ENCODE results near the gene AQP6.
A peak's percentile ranks its signal among the peaks of the same experiment; 100 is the strongest.

The AQP6 gene

DNA sequence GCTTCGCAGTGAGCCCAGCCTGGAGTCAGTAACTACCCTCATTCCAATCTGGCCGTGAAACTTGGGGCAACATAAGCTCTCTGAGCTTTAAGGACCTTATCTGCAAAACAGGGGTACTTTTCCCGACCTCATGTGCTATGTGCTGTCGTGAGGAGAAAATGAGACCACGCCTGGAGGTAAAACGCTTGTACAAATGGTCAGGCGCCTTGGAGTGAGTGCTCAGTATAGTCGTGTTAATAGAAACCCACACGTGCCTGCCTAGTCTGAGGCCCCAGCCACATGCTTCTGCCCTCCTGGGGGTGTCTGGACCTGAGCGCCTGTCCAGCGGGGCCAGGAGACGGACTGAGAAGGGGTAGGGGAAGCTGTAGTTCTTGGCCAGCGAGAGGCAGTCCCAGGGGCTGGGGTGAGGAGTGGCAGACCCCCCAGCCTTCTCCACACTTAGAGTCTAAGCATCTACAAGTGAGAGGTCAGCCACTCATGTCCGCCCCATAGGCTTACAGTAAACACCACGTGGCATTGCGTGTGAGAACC, 6.2 kb upstream of the AQP6 start:
- Histone ChIP-seq H3K36me3 (ENCODE audit: insufficient read depth, low read length) (no peaks in the 10 kb centered on the region), H3K27me3 (ENCODE audit: insufficient read depth, low read length) (peaks cover 19% of the 10 kb centered on the region), H3K4me3 (ENCODE audit: low read length) (no peak overlapping the region), H3K9me3 (ENCODE audit: low read length) (no peaks in the 10 kb centered on the region), H2AFZ (ENCODE audit: low read depth, low read length) (no peak overlapping the region), H3K4me1 (ENCODE audit: insufficient read depth, low read length) (peaks cover 3% of the 10 kb centered on the region)

DNA sequence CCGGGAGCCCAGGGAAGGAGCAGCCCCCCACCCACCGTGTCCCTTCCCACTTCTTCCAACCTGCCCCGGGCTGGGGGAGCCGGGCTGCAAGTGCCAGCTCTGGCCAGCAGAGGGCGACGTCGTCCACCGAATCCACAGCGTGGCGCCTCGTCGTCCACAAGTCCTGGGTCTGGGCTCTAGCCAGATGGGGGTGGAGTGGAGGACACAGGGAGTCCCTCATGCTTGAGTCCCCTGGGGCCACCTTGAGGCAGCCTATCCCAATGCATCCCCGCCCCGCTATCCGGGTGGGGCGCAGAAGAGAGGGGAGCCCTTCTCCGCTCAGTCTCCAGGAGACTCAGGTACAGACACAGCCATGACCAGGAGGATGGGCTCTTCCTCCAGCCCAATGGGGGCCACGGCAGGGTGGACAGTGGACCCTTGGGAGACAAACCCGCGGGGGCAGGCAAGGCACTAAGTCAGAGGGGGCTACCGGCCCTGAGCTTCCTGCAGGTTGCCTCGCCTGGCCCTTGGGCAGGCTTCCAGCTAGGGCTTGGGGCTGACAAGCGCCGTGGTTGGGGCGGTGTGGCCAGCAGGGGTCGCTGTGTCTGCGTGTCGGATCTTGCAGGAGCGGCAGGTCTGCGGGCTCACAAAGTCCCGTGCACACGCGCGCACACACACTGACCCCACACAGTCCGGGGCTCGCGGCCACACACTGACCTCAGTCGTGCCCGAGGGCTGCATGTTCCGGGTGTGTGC, 5.5 kb upstream of the AQP6 start:
- peak overlapping the region; percentile 66 for H2AFZ ChIP-seq (ENCODE audit: low read depth, low read length)
- no peaks in the 10 kb centered on the region for H3K9me3 ChIP-seq (ENCODE audit: low read length)
- H3K27me3 ChIP-seq (ENCODE audit: insufficient read depth, low read length): peaks cover 19% of the 10 kb centered on the region
- peak overlapping the region; percentile 2 for H3K4me3 ChIP-seq (ENCODE audit: low read length)
- H3K36me3 ChIP-seq (ENCODE audit: insufficient read depth, low read length): no peaks in the 10 kb centered on the region
- H3K4me1 ChIP-seq (ENCODE audit: insufficient read depth, low read length): peaks cover 3% of the 10 kb centered on the region

DNA sequence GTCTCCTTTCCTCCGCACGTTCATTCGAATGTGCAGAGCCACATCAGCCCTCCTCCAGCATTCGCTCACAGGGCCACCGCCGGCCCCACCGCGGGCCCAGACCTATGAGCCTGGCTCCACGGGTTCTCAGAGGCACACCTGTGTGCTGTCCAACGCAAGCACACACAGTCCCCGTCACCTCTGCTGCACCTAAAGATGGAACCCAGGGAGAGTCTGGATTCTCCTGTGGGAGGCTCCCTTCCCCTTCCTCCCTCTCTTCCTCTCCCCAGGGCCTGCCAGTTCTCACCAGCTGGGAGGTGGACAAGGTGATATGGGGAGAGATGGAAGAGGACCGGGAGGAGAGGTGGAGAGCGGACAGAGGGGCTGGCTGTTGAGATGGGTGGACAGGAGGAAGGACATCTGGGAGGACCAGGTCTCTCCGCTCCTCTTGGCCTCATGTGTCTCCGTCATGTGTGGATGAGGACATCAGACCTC, 4.9 kb upstream of the AQP6 start:
- Histone ChIP-seq H3K4me1 (ENCODE audit: insufficient read depth, low read length) (peaks cover 3% of the 10 kb centered on the region), H2AFZ (ENCODE audit: low read depth, low read length) (peak overlapping the region; percentile 39), H3K4me3 (ENCODE audit: low read length) (no peak overlapping the region), H3K9me3 (ENCODE audit: low read length) (no peaks in the 10 kb centered on the region), H3K36me3 (ENCODE audit: insufficient read depth, low read length) (no peaks in the 10 kb centered on the region), H3K27me3 (ENCODE audit: insufficient read depth, low read length) (peaks cover 19% of the 10 kb centered on the region)

DNA sequence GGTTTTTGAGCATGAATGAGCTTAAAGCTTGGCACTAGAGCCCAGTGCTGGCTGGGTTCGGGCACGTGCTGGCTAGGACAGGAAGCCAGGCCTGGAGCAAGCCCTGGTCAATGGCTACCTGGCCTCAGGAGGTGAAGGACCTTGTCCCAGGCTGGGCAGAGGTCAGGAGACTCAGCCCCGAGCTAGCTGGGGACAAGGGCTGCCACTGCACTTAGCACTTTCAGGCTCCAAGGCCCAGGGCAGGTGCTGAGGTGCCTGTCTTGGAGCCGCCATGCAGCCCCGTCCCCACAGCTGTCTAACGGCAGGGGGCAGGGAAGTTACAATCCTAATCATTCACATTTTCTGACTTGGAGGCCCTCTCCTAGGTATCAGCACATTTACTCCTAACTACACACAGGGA, 4.3 kb upstream of the AQP6 start:
- no peaks in the 10 kb centered on the region for H3K9me3 ChIP-seq (ENCODE audit: low read length)
- H2AFZ ChIP-seq (ENCODE audit: low read depth, low read length): no peak overlapping the region
- peaks cover 3% of the 10 kb centered on the region for H3K4me1 ChIP-seq (ENCODE audit: insufficient read depth, low read length)
- H3K27me3 ChIP-seq (ENCODE audit: insufficient read depth, low read length): peaks cover 19% of the 10 kb centered on the region
- no peaks in the 10 kb centered on the region for H3K36me3 ChIP-seq (ENCODE audit: insufficient read depth, low read length)
- H3K4me3 ChIP-seq (ENCODE audit: low read length): no peak overlapping the region

DNA sequence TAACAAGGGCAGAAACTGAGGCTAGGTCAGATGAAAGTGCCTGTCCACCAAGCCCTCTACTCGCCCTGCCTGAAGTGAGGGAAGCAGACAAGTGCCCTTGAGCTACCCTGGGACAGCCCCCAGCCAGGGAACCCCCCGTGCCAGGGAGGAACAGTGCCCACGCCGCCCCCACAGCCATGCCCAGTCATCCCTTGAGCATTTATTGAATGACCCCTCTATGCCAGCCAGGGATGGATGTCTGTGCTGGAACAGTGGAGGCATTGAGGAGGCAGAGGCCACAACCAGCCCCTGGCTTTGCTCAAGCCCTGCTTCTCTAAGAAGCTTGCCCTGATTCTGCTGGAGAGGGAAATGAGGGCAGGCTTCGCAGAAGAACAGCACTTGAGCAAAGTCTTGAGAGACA, 3.7 kb upstream of the AQP6 start:
- Histone ChIP-seq H2AFZ (ENCODE audit: low read depth, low read length) (no peak overlapping the region), H3K9me3 (ENCODE audit: low read length) (no peaks in the 10 kb centered on the region), H3K27me3 (ENCODE audit: insufficient read depth, low read length) (peaks cover 19% of the 10 kb centered on the region), H3K36me3 (ENCODE audit: insufficient read depth, low read length) (no peaks in the 10 kb centered on the region), H3K4me3 (ENCODE audit: low read length) (no peak overlapping the region), H3K4me1 (ENCODE audit: insufficient read depth, low read length) (peaks cover 3% of the 10 kb centered on the region)

DNA sequence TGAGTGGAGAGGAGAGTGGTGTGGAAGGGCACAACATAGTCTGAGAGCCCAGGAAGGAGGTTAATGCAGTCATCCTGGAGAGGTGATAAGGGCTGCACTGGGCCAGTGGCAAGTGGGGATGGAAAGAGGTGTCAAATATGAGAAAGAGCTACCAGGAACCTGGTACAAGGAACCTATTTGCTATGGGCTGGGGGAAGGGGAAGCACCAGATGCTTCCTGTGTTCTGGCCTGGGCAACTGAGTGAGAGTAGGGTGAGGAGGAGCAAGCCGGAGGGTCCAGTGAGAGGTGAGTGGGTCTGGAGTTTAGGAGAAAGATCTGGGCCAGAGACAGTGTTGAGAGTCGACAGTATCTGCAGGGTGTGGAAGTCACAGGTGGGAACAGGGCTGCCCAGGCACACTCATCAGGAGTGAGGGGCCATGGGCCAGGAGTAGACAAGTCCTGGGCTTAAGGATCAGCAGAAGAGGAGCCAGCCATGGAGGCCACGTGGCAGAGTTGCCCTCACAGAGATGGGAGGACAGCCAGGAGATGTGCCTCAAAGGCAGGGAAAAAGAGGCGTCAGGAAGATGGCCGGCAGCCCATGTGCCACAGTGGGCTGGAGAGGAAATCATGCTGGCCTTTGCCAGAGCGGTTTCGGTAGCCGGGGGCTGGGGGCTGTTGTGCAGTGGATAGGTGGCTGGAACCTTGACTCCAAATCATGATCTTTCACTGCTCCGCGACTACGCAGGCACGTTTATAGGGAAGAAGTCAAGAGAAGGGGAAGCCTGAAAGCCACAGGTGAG, 2.9 kb upstream of the AQP6 start:
- Histone ChIP-seq H3K9me3 (ENCODE audit: low read length) (no peaks in the 10 kb centered on the region), H3K4me1 (ENCODE audit: insufficient read depth, low read length) (peaks cover 3% of the 10 kb centered on the region), H3K27me3 (ENCODE audit: insufficient read depth, low read length) (peaks cover 19% of the 10 kb centered on the region), H3K4me3 (ENCODE audit: low read length) (no peak overlapping the region), H3K36me3 (ENCODE audit: insufficient read depth, low read length) (no peaks in the 10 kb centered on the region), H2AFZ (ENCODE audit: low read depth, low read length) (no peak overlapping the region)

DNA sequence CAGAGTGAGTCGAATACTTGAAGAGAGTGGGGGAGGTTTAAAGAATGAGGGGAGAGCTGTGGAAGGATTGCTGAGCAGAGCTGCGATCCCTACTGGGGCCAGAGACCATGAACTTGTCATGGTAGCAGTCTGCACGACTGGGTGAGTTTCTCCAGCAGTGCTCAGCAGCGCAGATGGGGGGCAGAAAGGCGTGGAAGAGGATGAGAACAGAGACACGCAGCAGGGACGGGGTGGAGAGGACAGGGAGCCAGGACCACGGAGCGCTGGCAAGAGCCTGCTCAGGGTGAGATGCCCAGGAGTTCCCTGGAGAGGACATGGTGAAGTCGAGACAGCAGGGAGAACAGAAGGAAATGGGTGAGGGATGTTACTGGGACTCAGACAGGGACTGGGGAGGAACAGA, 2.1 kb upstream of the AQP6 start:
- H3K4me1 ChIP-seq (ENCODE audit: insufficient read depth, low read length): peaks cover 3% of the 10 kb centered on the region
- H3K36me3 ChIP-seq (ENCODE audit: insufficient read depth, low read length): no peaks in the 10 kb centered on the region
- H3K4me3 ChIP-seq (ENCODE audit: low read length): no peak overlapping the region
- H3K9me3 ChIP-seq (ENCODE audit: low read length): no peaks in the 10 kb centered on the region
- H2AFZ ChIP-seq (ENCODE audit: low read depth, low read length): no peak overlapping the region
- H3K27me3 ChIP-seq (ENCODE audit: insufficient read depth, low read length): peaks cover 19% of the 10 kb centered on the region

DNA sequence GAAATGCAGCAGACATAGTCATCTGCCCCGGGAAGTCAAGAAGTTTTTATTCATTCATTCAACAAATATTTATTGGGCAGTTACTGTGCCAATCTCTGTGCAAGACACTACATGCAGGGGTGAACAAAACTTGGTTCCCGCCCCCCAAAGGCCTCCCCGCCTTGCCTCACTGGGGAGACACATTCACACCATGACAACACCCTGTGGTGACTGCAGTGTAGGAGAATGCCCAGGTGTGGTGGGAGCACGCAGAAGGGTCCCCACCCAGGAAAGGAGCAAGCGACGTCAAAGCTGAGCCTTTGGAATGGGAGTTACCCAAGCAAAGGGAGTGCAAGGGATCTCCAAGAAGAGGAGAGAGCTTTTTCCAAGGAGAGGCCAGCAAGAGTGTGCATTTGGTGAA, 1.6 kb upstream of the AQP6 start:
- Histone ChIP-seq H3K4me3 (ENCODE audit: low read length) (no peak overlapping the region), H3K4me1 (ENCODE audit: insufficient read depth, low read length) (peaks cover 3% of the 10 kb centered on the region), H3K36me3 (ENCODE audit: insufficient read depth, low read length) (no peaks in the 10 kb centered on the region), H3K9me3 (ENCODE audit: low read length) (no peaks in the 10 kb centered on the region), H3K27me3 (ENCODE audit: insufficient read depth, low read length) (peaks cover 17% of the 10 kb centered on the region), H2AFZ (ENCODE audit: low read depth, low read length) (no peak overlapping the region)

DNA sequence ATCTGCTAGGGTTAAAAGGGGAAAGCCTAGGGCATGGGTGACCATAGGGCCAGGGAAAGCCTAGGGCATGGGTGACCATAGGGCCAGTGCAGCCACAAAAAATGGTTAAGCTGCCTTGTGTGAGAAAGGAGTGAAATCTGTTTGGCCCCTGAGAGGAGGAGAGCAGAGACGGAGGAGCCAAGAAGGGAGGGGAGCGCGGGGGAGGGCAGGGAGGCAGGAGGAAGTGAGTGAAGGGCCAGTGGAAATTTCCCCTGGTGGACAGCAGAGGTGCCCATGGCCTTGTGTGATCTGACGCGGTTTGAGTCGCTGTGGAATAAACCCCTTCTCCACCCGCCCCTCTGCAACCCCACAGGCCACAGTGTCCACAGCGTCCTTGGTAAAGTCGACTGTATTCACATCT, 618 bp upstream of the AQP6 start:
- H3K36me3 ChIP-seq (ENCODE audit: insufficient read depth, low read length): no peaks in the 10 kb centered on the region
- no peaks in the 10 kb centered on the region for H3K9me3 ChIP-seq (ENCODE audit: low read length)
- H3K27me3 ChIP-seq (ENCODE audit: insufficient read depth, low read length): peaks cover 17% of the 10 kb centered on the region
- no peak overlapping the region for H2AFZ ChIP-seq (ENCODE audit: low read depth, low read length)
- no peak overlapping the region for H3K4me3 ChIP-seq (ENCODE audit: low read length)
- H3K4me1 ChIP-seq (ENCODE audit: insufficient read depth, low read length): peaks cover 3% of the 10 kb centered on the region

DNA sequence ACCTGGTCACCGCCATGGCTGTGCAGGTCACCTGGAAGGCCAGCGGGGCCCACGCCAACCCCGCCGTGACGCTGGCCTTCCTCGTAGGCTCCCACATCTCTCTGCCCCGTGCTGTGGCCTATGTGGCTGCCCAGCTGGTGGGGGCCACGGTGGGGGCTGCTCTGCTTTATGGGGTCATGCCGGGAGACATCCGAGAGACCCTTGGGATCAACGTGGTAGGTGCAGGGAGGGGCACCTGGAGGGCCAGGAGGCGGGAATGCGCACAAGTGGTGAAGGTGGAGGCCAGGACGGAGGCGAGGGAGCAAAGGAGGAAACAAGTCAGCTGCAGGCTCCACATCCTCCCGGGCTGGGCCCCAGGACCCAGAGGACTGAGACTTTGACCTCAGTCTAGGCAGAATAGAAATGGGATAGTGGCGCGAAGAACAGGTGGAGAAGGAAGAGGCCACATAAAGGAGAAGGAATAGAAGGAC, 649 bp downstream of the AQP6 start:
- H3K9me3 ChIP-seq (ENCODE audit: low read length): no peaks in the 10 kb centered on the region
- H3K4me1 ChIP-seq (ENCODE audit: insufficient read depth, low read length): no peaks in the 10 kb centered on the region
- no peak overlapping the region for H3K4me3 ChIP-seq (ENCODE audit: low read length)
- peaks cover 17% of the 10 kb centered on the region for H3K27me3 ChIP-seq (ENCODE audit: insufficient read depth, low read length)
- no peaks in the 10 kb centered on the region for H3K36me3 ChIP-seq (ENCODE audit: insufficient read depth, low read length)
- no peak overlapping the region for H2AFZ ChIP-seq (ENCODE audit: low read depth, low read length)

DNA sequence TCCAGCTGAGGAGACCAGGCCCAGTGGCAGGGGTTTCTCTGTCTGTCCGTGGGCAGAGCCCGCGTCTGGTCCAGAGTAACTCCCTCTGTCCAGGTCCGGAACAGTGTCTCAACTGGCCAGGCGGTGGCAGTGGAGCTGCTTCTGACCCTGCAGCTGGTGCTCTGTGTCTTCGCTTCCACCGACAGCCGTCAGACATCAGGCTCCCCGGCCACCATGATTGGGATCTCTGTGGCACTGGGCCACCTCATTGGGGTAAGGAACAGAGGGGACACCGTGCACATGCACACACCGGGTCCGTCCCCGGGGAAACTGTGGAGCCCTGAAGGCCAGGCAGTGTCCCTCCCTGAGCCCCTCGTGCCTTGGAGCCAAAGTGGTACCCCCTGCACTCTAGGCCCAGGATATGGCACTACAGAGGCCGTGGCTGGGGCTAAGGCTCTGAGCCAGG, 1.5 kb downstream of the AQP6 start:
- H2AFZ ChIP-seq (ENCODE audit: low read depth, low read length): no peak overlapping the region
- no peaks in the 10 kb centered on the region for H3K4me1 ChIP-seq (ENCODE audit: insufficient read depth, low read length)
- no peaks in the 10 kb centered on the region for H3K36me3 ChIP-seq (ENCODE audit: insufficient read depth, low read length)
- no peak overlapping the region for H3K4me3 ChIP-seq (ENCODE audit: low read length)
- H3K9me3 ChIP-seq (ENCODE audit: low read length): no peaks in the 10 kb centered on the region
- peaks cover 17% of the 10 kb centered on the region for H3K27me3 ChIP-seq (ENCODE audit: insufficient read depth, low read length)

DNA sequence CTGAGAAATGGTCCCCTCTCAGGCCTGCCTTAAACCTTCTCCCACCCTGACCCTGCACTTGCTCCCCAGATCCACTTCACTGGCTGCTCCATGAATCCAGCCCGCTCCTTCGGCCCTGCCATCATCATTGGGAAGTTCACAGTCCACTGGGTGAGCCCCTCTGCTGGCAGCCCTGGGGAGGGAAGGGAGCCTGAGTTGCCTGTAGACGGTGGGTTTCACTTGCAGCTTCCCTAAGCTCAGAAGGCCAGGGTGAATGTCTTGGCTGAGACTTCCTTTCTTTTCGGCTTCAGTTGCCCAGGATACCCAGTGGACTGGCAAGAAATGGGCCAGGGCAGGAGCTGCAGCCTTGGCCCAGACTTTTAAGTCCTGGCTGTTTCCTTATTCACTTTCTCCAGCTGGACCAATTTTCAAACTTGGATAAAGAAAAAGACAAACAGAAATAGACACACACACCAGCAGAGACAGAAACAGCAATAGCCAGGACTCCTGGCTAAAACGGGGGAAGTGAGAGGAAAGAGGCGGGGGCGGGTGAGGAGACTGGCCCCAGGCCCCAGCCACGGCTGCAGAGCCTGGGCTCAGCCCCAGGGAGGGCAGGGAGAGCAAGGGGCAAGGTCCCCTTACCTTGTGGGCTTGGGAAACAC, 2.0 kb downstream of the AQP6 start:
- Histone ChIP-seq H3K4me3 (ENCODE audit: low read length) (no peak overlapping the region), H2AFZ (ENCODE audit: low read depth, low read length) (no peak overlapping the region), H3K9me3 (ENCODE audit: low read length) (no peaks in the 10 kb centered on the region)

DNA sequence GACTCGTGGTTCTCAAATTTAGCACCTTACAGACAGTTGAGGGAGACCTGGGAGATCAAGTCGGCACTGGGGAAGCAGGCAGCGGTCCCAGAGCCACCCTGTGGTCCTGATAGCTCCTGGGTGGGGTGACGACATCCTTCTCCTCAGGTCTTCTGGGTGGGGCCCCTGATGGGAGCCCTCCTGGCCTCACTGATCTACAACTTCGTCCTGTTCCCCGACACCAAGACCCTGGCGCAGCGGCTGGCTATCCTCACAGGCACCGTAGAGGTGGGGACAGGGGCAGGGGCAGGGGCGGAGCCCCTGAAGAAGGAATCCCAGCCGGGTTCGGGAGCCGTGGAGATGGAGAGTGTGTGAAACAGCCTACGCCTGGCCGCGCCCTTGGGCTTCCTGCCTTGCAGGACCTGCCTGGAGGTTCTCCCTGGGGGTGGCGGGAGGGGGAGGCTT, 2.6 kb downstream of the AQP6 start:
- Histone ChIP-seq H3K27me3 (ENCODE audit: insufficient read depth, low read length) (peaks cover 9% of the 10 kb centered on the region), H3K4me1 (ENCODE audit: insufficient read depth, low read length) (no peaks in the 10 kb centered on the region), H3K36me3 (ENCODE audit: insufficient read depth, low read length) (no peaks in the 10 kb centered on the region), H3K4me3 (ENCODE audit: low read length) (no peak overlapping the region), H2AFZ (ENCODE audit: low read depth, low read length) (no peak overlapping the region), H3K9me3 (ENCODE audit: low read length) (no peaks in the 10 kb centered on the region)

More for the DNA sequence above, 2.0 kb downstream of the AQP6 start:
- no peaks in the 10 kb centered on the region for H3K4me1 ChIP-seq (ENCODE audit: insufficient read depth, low read length)
- H3K36me3 ChIP-seq (ENCODE audit: insufficient read depth, low read length): no peaks in the 10 kb centered on the region
- peaks cover 13% of the 10 kb centered on the region for H3K27me3 ChIP-seq (ENCODE audit: insufficient read depth, low read length)
